T-cell (primary cell): Measurements from ENCODE around the gene LRRTM1. TPM values are rescaled to one million over a fixed set of nuclear protein-coding genes. Genes with fewer than 3 reads are reported as not detected.

ENCODE experiments used
- ATAC-seq, 4 experiments: fragments of 200-7000 bp in 3 of 4; fragments of 150-1000 bp in 1 of 4; cut with Tn5 transposase; replicated peaks in 1 of 4; 1 replicate in 3 of 4; 2 replicates in 1 of 4; pipeline ENCODE4 v1.10.0; 2021; ENCODE audit warnings: moderate library complexity in 3 of 4, mild to moderate bottlenecking in 2 of 4, moderate number of reproducible peaks in 1 of 4
- CTCF ChIA-PET, 2 donors: fragments of 300-600 bp; sonication (Branson Sonifier 250); formaldehyde crosslinking; loops; one replicate each; lab custom pipeline; 2022; ENCODE audit warnings: antibody characterized with exemption in 2 of 2; lab: Charles Lee
- POLR2A ChIA-PET, 2 donors: fragments of 300-600 bp; sonication (Branson Sonifier 250); formaldehyde crosslinking; loops; one replicate each; lab custom pipeline; 2022; ENCODE audit warnings: antibody characterized with exemption in 2 of 2; lab: Charles Lee
- DNase-seq, 35 experiments: peaks; one replicate each; pipeline versions ENCODE4 v3.0.0 to v3.0.0-alpha.2; 2013 to 2023
- H3K27ac ChIP-seq: one replicate; pipeline ENCODE4 v1.5.1; 2013; ENCODE audit warnings: low read length
- H3K27me3 ChIP-seq, 2 experiments: replicated peaks in 1 of 2; 1 replicate in 1 of 2; 2 replicates in 1 of 2; pipeline versions ENCODE4 v1.6.1 to v1.7.0; 2013; ENCODE audit warnings: low read length in 1 of 2, mixed read lengths in 1 of 2; ENCODE audit not compliant: control insufficient read depth in 2 of 2, insufficient read depth in 2 of 2; ENCODE audit errors: extremely low read depth in 1 of 2
- H3K36me3 ChIP-seq, 2 donors: 1 replicate in 1 of 2; 2 replicates in 1 of 2; pipeline versions ENCODE4 v1.6.1 to v1.7.0; 2013; ENCODE audit warnings: low read length in 1 of 2; ENCODE audit not compliant: control insufficient read depth in 2 of 2, insufficient read depth in 1 of 2; ENCODE audit errors: extremely low read depth in 1 of 2
- H3K4me1 ChIP-seq, 2 experiments: 1 replicate in 1 of 2; 2 replicates in 1 of 2; pipeline versions ENCODE4 v1.6.1 to v1.7.0; 2013; ENCODE audit warnings: low read length in 2 of 2, mixed read lengths in 1 of 2; ENCODE audit not compliant: insufficient read depth in 2 of 2, control insufficient read depth in 1 of 2; ENCODE audit errors: extremely low read depth in 1 of 2
- H3K4me3 ChIP-seq, 2 donors: 1 replicate in 1 of 2; 2 replicates in 1 of 2; pipeline versions ENCODE4 v1.5.1 to v1.7.0; 2013; ENCODE audit warnings: mild to moderate bottlenecking in 2 of 2, low read length in 1 of 2, moderate library complexity in 1 of 2; ENCODE audit not compliant: control insufficient read depth in 1 of 2; ENCODE audit errors: extremely low read depth in 1 of 2
- H3K9me3 ChIP-seq: 2 replicates; pipeline ENCODE4 v1.7.0; 2013
- H3K27ac Mint-ChIP-seq, 2 donors: one replicate each; pipeline ENCODE4 v1.8.0; 2020 to 2021; ENCODE audit warnings: mild to moderate bottlenecking in 2 of 2, mixed read lengths in 2 of 2
- H3K27me3 Mint-ChIP-seq, 2 donors: one replicate each; pipeline ENCODE4 v1.8.0; 2021 to 2022; ENCODE audit warnings: mixed read lengths in 2 of 2
- H3K36me3 Mint-ChIP-seq: one replicate; pipeline ENCODE4 v1.8.0; 2021; ENCODE audit warnings: mixed read lengths
- H3K4me1 Mint-ChIP-seq, 3 donors: one replicate each; pipeline ENCODE4 v1.8.0; 2020 to 2022; ENCODE audit warnings: mixed read lengths in 3 of 3, mild to moderate bottlenecking in 1 of 3
- H3K4me3 Mint-ChIP-seq, 3 donors: one replicate each; pipeline ENCODE4 v1.8.0; 2020 to 2022; ENCODE audit warnings: mild to moderate bottlenecking in 3 of 3, mixed read lengths in 3 of 3, moderate library complexity in 3 of 3
- H3K9me3 Mint-ChIP-seq, 3 donors: one replicate each; pipeline ENCODE4 v1.8.0; 2020 to 2022; ENCODE audit warnings: mixed read lengths in 3 of 3
- WGBS: methylation state at CpG from one replicate; pipeline ENCODE4 v1.1.5; 2013; ENCODE audit warnings: missing lambda C conversion rate; ENCODE audit not compliant: insufficient coverage; 5-methylcytosine and 5-hydroxymethylcytosine counted together
- total RNA-seq, 35 experiments: library from RNA in 6 of 35; stranded (reverse) in 6 of 35; fragments of 120-200 nt in 1 of 35; gene quantifications; one replicate each; pipeline versions ENCODE4 v1.2.1 to v1.2.4 and lab custom pipeline; 2013 to 2026

The LRRTM1 gene
- total RNA-seq, 5 donors from 2014 or later (not counting 1 experiment from before 2014, with no cell fraction given): not detected

- CTCF ChIA-PET: no interaction called here
- Mint-ChIP-seq H3K36me3 (no peaks in the 10 kb centered on the region), H3K27me3 (no peaks in the 10 kb centered on the region), H3K4me3 (no peak overlapping the region), H3K9me3 (peaks cover 0 to 7% (median 4%) of the 10 kb centered on the region in 3 donors), H3K27ac (no peak overlapping the region), H3K4me1 (no peaks in the 10 kb centered on the region)
- Histone ChIP-seq H3K27me3 (no peaks in the 10 kb centered on the region), H3K4me1 (no peaks in the 10 kb centered on the region), H3K27ac (no peak overlapping the region), H3K4me3 (no peak overlapping the region), H3K9me3 (no peaks in the 10 kb centered on the region), H3K36me3 (no peaks in the 10 kb centered on the region)
- ATAC-seq (no peak), DNase-seq (no peak)
- no CpG with 5 or more reads among the region's 3 CpGs for WGBS
- POLR2A ChIA-PET: no interaction called here
Measured at GRCh38 chr2:80256782-80257167, 47.8 kb downstream of the LRRTM1 start.

- no peaks in the 10 kb centered on the region for H3K4me1 ChIP-seq
- Mint-ChIP-seq H3K36me3 (no peaks in the 10 kb centered on the region), H3K4me1 (no peaks in the 10 kb centered on the region), H3K9me3 (peaks cover 0 to 5% (median 4%) of the 10 kb centered on the region in 3 donors), H3K27me3 (no peaks in the 10 kb centered on the region), H3K27ac (no peak overlapping the region), H3K4me3 (no peak overlapping the region)
- no peak overlapping the region for H3K4me3 ChIP-seq
- WGBS: 90% methylated on average over 2 of the region's 9 CpGs
- H3K27ac ChIP-seq: no peak overlapping the region
- DNase-seq (no peak), ATAC-seq (no peak)
- H3K36me3 ChIP-seq: no peaks in the 10 kb centered on the region
- H3K27me3 ChIP-seq: no peaks in the 10 kb centered on the region
- no peaks in the 10 kb centered on the region for H3K9me3 ChIP-seq
- ChIA-PET POLR2A (no interaction called here), CTCF (interaction anchor here in 1 of 2 donors (0.5 kb wide), 1 partner anchor 242 kb away, joined by 3 read pairs; no protein-coding TSS in a partner anchor)
Measured at GRCh38 chr2:80255918-80256781, 48.4 kb downstream of the LRRTM1 start.

DNA sequence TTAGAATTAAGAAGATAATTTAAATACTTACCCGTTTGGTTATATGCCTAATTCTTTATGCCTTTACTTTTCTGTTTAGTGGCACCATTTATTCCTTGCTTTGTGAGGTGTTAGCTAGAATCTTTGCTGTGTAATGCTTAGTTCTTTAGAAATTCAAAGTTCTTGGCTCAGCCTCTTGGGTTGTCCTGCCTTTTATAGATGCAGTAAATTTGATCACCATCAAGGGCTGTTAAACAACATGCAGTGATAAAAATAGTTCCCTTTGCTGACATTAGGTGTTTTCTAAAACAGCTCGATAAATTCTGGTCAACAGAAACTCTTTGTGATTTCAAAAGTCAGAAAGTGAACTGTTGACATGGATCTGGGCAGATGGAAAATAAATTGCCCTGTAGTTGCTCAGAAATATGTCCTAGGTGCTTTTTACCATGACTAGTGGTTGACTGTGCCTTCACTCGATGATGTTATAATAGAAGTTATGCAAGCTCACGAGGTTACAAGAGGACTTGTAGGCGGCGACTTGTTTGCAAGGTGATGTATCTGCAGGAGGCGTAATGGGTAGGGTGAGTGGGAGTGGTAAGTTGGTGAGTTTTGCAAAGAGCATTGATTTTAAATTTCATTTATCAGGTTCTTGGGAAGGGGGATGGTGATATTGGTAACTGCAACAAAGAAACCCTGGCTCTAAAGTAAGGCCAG lies 52.1 kb downstream of the LRRTM1 start:
- Histone ChIP-seq H3K27me3 (no peaks in the 10 kb centered on the region), H3K36me3 (no peaks in the 10 kb centered on the region), H3K9me3 (no peaks in the 10 kb centered on the region), H3K4me1 (no peaks in the 10 kb centered on the region), H3K27ac (no peak overlapping the region), H3K4me3 (no peak overlapping the region)
- H3K27ac Mint-ChIP-seq: no peak overlapping the region
- POLR2A ChIA-PET: interaction anchor here in 1 of 2 donors (0.6 kb wide), 1 partner anchor 19 kb away, joined by 7 read pairs; no protein-coding TSS in a partner anchor
- no peaks in the 10 kb centered on the region for H3K36me3 Mint-ChIP-seq
- H3K27me3 Mint-ChIP-seq: no peaks in the 10 kb centered on the region
- no peak overlapping the region for H3K4me3 Mint-ChIP-seq
- no peaks in the 10 kb centered on the region for H3K4me1 Mint-ChIP-seq
- WGBS: 80% methylated on average over 6 of the region's 7 CpGs
- peaks cover 0 to 11% (median 8%) of the 10 kb centered on the region in 3 donors for H3K9me3 Mint-ChIP-seq
- ATAC-seq (no peak), DNase-seq (no peak)
- CTCF ChIA-PET: no interaction called here
